ENCODE results near the gene C6orf120.

- TF ChIP-seq, protein P1, sequence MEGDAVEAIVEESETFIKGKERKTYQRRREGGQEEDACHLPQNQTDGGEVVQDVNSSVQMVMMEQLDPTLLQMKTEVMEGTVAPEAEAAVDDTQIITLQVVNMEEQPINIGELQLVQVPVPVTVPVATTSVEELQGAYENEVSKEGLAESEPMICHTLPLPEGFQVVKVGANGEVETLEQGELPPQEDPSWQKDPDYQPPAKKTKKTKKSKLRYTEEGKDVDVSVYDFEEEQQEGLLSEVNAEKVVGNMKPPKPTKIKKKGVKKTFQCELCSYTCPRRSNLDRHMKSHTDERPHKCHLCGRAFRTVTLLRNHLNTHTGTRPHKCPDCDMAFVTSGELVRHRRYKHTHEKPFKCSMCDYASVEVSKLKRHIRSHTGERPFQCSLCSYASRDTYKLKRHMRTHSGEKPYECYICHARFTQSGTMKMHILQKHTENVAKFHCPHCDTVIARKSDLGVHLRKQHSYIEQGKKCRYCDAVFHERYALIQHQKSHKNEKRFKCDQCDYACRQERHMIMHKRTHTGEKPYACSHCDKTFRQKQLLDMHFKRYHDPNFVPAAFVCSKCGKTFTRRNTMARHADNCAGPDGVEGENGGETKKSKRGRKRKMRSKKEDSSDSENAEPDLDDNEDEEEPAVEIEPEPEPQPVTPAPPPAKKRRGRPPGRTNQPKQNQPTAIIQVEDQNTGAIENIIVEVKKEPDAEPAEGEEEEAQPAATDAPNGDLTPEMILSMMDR (IDR thresholded peaks at IDR 0.05; ENCODE audit: low read length) = no peak
- TF ChIP-seq EZH2 (IDR thresholded peaks at IDR 0.05; ENCODE audit: borderline replicate concordance, low read length) = no peak
Observed at GRCh38 chr6:169710009-169710408, 8.1 kb downstream of the C6orf120 start.

Measured in OCI-LY1 (cell line).